ENCODE results near the gene CLEC17A.
"Not testable (repeated sequence)": the region's sequence is repeated elsewhere in the genome, so short reads cannot be mapped to it uniquely, and the experiment has no call there.

DNA sequence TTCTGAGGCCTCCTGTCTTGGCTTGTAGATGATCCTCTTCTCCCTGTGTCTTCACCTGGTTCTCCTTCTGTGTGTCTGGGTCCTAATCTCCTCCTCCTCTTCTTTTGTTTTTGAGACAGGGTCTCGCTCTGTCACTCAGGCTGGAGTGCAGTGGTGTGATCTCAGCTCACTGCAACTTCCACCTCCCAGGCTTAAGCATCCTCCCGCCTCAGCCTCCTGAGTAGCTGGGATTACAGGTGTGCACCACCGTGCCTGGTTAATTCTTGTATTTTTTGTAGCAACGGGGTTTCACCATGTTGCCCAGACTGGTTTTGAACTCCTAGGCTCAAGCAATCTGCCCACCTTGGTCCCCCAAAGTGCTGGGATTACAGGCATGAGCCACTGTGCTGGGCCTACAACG is 29.4 kb downstream of the CLEC17A start:
- TF ChIP-seq, protein P1, sequence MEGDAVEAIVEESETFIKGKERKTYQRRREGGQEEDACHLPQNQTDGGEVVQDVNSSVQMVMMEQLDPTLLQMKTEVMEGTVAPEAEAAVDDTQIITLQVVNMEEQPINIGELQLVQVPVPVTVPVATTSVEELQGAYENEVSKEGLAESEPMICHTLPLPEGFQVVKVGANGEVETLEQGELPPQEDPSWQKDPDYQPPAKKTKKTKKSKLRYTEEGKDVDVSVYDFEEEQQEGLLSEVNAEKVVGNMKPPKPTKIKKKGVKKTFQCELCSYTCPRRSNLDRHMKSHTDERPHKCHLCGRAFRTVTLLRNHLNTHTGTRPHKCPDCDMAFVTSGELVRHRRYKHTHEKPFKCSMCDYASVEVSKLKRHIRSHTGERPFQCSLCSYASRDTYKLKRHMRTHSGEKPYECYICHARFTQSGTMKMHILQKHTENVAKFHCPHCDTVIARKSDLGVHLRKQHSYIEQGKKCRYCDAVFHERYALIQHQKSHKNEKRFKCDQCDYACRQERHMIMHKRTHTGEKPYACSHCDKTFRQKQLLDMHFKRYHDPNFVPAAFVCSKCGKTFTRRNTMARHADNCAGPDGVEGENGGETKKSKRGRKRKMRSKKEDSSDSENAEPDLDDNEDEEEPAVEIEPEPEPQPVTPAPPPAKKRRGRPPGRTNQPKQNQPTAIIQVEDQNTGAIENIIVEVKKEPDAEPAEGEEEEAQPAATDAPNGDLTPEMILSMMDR (IDR thresholded peaks at IDR 0.05): not testable (repeated sequence)
- not testable (repeated sequence) for TF ChIP-seq ZFX (IDR thresholded peaks at IDR 0.05; ENCODE audit: borderline replicate concordance)

Measured in 22Rv1 (cell line).